Tibial nerve (tissue), 3 donors: ENCODE measurements around the gene SLC2A4RG.

Experiments
- POLR2A ChIP-seq, 2 donors: fragments of 450-650 bp; IDR thresholded peaks; one replicate each; pipeline ENCODE4 v1.6.1; 2017; ENCODE audit warnings: antibody characterized with exemption in 2 of 2, mild to moderate bottlenecking in 2 of 2, moderate library complexity in 2 of 2
- TF ChIP-seq, protein P1 (sequence below), 5 experiments: fragments of 200-600 bp in 3 of 5; fragments of 450-650 bp in 2 of 5; sonication (generic) in 3 of 5; IDR thresholded peaks; one replicate each; pipeline ENCODE4 v1.5.1; 2016 to 2019; ENCODE audit warnings: antibody characterized with exemption in 5 of 5, mild to moderate bottlenecking in 3 of 5, moderate library complexity in 2 of 5

DNA sequence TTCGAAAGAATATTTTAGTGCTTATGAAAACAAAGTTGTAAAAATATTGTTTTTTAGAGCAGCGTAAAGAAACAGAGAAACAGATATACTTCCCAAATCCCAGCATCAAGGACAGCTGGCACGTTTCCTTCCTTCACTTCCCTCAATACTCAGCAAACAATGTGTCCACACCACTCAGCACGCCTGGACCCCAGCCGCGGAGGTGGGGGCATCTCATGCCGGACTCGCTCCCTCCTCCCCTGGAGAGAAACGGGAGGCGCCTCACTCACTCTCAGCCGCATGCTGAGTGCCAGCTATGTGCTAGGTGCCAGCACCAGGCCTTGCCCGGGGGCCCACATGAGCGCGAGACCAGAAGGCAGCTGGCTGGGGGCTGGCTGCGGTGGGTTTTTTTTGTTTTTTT lies 34.7 kb downstream of the SLC2A4RG start:
- TF ChIP-seq, protein P1, sequence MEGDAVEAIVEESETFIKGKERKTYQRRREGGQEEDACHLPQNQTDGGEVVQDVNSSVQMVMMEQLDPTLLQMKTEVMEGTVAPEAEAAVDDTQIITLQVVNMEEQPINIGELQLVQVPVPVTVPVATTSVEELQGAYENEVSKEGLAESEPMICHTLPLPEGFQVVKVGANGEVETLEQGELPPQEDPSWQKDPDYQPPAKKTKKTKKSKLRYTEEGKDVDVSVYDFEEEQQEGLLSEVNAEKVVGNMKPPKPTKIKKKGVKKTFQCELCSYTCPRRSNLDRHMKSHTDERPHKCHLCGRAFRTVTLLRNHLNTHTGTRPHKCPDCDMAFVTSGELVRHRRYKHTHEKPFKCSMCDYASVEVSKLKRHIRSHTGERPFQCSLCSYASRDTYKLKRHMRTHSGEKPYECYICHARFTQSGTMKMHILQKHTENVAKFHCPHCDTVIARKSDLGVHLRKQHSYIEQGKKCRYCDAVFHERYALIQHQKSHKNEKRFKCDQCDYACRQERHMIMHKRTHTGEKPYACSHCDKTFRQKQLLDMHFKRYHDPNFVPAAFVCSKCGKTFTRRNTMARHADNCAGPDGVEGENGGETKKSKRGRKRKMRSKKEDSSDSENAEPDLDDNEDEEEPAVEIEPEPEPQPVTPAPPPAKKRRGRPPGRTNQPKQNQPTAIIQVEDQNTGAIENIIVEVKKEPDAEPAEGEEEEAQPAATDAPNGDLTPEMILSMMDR (IDR thresholded peaks at IDR 0.05), result no peak
- no peak for TF ChIP-seq POLR2A (IDR thresholded peaks at IDR 0.05)
